ENCODE measurements around the gene SBF2.
A peak's percentile ranks its signal among the peaks of the same experiment; 100 is the strongest.

SBF2 gene

GRCh38 chr11:9774591-9775397 is 519.2 kb downstream of the SBF2 start:
- no peak for TF ChIP-seq CTCF (IDR thresholded peaks at IDR 0.05; ENCODE audit: low read depth, low read length, missing control alignments)
- in situ Hi-C loops (cut with HindIII; ENCODE audit: low sequenced_read_pairs) = no loop called here
- H3K4me3 ChIP-seq (ENCODE audit: low read depth, low read length) = no peak overlapping the region
- peak; percentile 71 for DNase-seq (ENCODE audit: low read depth)

GRCh38 chr11:9774109-9774508 is 519.9 kb downstream of the SBF2 start:
- DNase-seq (ENCODE audit: low read depth) = no peak
- TF ChIP-seq CTCF (IDR thresholded peaks at IDR 0.05; ENCODE audit: low read depth, low read length, missing control alignments) = no peak
- H3K4me3 ChIP-seq (ENCODE audit: low read depth, low read length) = no peak overlapping the region
- in situ Hi-C loops (cut with HindIII; ENCODE audit: low sequenced_read_pairs) = no loop called here

- no peak for DNase-seq (ENCODE audit: low read depth)
- TF ChIP-seq CTCF (IDR thresholded peaks at IDR 0.05; ENCODE audit: low read depth, low read length, missing control alignments) = no peak
- in situ Hi-C loops (cut with HindIII; ENCODE audit: low sequenced_read_pairs) = no loop called here
- no peak overlapping the region for H3K4me3 ChIP-seq (ENCODE audit: low read depth, low read length)
Measured at GRCh38 chr11:9773524-9773923, 520.5 kb downstream of the SBF2 start.

GRCh38 chr11:9772218-9772617 is 521.8 kb downstream of the SBF2 start:
- in situ Hi-C loops (cut with HindIII; ENCODE audit: low sequenced_read_pairs) = no loop called here
- no peak overlapping the region for H3K4me3 ChIP-seq (ENCODE audit: low read depth, low read length)
- TF ChIP-seq CTCF (IDR thresholded peaks at IDR 0.05; ENCODE audit: low read depth, low read length, missing control alignments) = no peak
- no peak for DNase-seq (ENCODE audit: low read depth)

- TF ChIP-seq CTCF (IDR thresholded peaks at IDR 0.05; ENCODE audit: low read depth, low read length, missing control alignments) = no peak
- in situ Hi-C loops (cut with HindIII; ENCODE audit: low sequenced_read_pairs) = no loop called here
- no peak for DNase-seq (ENCODE audit: low read depth)
- no peak overlapping the region for H3K4me3 ChIP-seq (ENCODE audit: low read depth, low read length)
Measured at GRCh38 chr11:9771071-9771511, 522.9 kb downstream of the SBF2 start.

- in situ Hi-C loops (cut with HindIII; ENCODE audit: low sequenced_read_pairs) = no loop called here
- no peak for TF ChIP-seq CTCF (IDR thresholded peaks at IDR 0.05; ENCODE audit: low read depth, low read length, missing control alignments)
- no peak for DNase-seq (ENCODE audit: low read depth)
- no peak overlapping the region for H3K4me3 ChIP-seq (ENCODE audit: low read depth, low read length)
Measured at GRCh38 chr11:9769621-9770020, 524.4 kb downstream of the SBF2 start.
